NOMO-1 treated with dmso at 0.1 percent for 144 hours (cell line): ENCODE measurements around the gene CLMN.
A peak's percentile ranks its signal among the peaks of the same experiment; 100 is the strongest.

Experiments used
- DNase-seq: peaks from one replicate; lab custom pipeline; 2025; ENCODE audit not compliant: unreplicated experiment; lab: John Stamatoyannopoulos, UW

Gene CLMN

DNA sequence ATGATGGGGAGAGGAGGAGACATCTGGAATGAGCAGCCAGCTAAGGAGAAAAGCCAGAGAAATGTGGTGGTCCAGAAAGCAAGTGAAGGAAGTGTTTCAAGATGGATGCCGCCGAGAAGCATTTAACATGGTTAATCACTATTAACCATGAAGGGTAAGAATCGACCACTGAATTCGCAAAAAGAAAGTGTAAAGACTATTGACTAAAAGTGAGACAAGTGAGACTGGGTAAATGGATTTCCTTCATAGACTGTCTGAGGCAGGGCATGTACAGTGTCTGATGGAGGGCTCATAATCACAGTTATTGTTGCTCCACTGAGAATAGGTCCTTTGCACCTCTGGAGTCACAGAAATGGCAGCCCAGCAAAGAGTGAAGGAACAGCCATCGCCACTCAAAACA, 25.3 kb upstream of the CLMN start:
- no peak for DNase-seq

DNA sequence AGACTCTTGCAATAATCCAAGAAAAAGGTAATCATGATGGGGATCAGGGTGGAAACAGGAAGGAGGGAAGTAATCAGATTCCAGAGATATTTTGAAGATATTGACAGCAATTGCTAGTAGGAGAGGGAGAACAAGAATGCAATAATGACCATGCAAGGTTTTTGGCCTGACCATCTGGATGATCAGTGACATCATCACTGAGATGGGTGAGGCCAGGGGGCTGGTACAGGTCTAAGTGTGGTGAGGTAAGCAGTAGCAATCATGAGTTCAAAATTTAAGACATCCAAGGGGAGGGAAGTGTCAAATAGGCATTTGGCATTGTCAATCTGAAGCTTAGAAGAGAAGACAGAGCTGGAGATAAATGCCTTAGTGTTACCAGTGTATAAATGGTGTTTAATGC, 24.8 kb upstream of the CLMN start:
- no peak for DNase-seq

DNA sequence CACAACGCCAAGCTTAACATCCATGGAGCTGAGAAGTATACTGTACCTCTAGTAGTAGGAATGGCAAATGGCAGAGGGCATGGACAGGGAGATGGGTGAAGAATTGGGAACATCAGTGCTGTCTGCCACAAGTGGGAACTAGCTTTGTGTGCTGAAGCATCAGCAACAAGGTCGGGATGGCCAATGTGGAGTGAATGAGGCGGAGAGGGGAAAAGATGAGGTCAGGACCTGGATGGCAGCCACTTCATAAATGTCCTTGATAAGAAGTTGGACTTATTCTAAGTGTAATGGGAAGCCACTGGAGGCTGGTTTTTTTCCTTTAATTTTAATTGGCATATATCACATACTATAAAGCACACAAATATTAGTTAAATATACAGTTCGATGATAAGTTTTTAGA, 21.9 kb upstream of the CLMN start:
- DNase-seq: no peak

GRCh38 chr14:95341115-95341514, 21.4 kb upstream of the CLMN start:
- no peak for DNase-seq

DNA sequence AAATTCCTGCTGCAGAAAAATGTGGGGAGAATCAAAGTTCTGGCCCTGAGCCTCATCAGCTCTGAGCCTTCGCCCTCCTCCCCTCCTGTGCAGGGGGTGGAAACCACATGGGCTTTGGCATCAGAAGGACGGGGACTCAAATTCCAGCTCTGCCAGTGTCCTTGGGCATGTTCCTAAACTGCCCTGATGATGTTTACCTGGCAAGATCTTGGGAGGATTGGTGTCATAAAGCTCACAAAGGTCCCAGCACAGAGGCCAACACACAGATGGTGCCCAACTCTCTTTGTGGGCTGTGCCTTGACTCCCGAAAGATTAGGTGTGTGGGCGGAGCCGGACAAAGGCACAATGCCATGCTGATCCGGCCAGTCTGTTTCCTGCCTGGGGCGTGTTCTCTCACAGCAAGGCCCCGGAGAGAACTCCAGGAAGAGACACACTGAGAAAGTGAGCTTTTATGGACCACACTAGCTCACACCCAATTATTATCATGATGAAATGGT, 20.5 kb upstream of the CLMN start:
- no peak for DNase-seq

- DNase-seq: no peak
Measured at GRCh38 chr14:95339301-95339865, 19.7 kb upstream of the CLMN start.

DNA sequence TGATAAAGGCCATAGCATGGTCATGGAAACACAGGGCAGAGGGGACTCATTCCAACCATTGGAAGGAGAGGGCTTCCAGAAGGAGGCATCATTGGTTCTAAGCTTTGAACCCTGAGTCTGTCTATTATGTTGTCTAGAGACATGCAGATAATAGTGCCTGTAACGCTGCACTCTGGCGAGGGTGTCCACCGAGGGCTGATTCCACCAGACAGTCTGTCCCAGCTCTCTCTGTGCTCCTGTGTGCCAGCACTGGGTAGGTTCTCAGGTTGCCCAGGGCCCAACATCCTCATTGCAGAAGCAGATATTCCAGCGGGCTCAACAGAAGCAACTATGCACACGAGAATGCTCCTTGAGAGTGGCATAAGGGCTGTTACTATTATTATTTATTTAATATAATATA, 18.7 kb upstream of the CLMN start:
- DNase-seq: no peak

DNA sequence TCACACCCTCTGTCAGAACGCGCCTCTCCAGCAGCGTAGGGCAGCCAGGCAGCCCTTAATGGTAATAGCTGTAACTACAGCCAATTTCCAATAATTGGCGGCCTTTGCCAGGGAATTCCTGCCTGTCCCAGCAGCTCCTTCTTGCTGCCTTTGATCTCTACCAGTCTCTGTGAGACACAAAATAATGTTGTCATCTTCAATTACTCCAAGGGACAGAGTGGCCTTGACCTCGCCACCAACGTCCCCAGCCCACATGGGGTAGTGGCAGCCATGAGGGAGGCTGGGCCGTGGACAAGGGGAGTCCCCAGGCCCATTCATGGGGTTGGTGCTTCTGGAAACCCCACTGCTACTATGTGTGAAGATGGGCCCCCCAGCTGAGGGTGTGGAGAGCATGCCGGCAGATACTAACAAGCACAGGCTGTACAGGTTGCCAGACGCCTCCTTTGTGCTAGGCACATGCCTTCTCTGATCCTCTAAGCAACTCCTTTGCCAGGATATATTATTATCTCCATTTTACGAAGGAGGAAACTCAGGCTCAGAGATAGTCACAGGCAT, 17.4 kb upstream of the CLMN start:
- no peak for DNase-seq

- DNase-seq: no peak
Measured at GRCh38 chr14:95336192-95336760, 16.6 kb upstream of the CLMN start.

GRCh38 chr14:95335071-95335470, 15.4 kb upstream of the CLMN start:
- no peak for DNase-seq

DNA sequence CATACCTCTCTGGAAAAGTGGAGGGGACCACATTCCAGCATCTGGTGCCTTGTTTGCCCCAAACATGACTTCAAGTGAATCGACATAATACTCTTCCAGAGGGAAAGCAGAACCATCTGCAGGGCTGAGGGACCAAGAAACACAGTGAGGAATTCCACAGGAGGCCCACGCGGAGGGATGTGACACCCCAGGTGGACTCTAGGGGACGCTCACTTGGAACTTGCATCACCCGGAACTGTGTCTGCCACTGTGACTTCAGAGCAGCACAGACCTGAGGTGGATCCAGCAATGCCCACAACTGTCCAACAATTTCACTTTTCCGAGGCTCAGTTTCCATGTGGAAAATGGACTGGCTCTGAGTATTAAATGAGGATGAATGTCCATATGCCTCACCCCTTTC, 14.3 kb upstream of the CLMN start:
- no peak for DNase-seq

GRCh38 chr14:95332641-95333040, 12.9 kb upstream of the CLMN start:
- no peak for DNase-seq

GRCh38 chr14:95331708-95332408, 12.2 kb upstream of the CLMN start:
- DNase-seq: no peak

DNA sequence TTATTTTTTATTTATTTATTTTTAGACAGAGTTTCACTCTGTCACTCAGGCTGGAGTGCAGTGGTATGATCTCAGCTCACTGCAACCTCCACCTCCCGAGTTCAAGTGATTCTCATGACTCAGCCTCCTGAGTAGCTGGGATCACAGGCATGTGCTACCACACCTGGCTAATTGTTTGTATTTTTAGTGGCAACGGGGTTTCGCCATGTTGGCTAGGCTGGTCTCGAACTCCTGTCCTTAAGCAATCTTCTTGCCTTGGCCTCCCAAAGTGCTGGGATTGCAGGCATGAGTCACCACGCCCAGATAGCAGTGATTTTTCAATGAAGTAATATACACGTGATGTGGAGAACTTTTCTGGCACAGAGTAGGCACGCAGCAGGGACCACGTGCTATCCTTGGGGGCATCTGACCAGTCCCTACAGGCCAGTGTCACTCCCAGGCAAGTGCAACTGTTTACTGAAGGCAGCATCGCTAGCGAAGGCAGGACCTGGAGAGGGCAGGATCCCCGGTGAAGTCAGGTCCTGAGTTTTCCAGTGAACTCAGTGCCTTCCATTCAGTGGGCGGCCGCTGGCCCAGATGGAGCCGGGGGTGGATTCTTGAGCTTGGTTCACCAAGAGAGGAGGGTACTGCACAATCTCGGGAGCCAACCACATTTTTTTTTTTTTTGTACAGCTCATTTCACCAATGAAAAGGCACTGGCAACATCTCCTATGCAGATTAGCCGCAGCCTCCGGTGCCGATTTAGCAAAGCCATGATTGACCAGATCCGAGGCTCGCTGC, 11.1 kb upstream of the CLMN start:
- DNase-seq: no peak

DNA sequence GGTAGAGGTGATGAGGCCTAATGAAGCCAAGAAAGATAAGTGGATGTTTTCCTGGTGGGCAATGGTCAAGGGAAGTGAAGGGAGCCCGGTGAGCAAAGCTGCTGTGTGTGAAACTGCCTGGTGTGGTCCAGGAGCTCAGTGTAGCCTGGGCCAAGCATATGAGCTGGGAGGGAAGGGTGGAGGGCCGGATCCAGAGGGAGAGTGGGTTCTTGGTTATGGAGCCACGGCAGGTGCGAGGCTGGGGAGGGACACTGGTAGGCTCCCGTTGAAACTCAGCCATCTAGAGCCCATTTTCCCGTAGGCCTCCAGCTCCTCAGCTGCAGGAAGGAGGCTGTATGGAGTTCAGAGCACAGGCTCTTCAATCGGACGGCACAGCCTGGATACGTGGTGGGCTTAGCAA, 10.2 kb upstream of the CLMN start:
- no peak for DNase-seq

DNA sequence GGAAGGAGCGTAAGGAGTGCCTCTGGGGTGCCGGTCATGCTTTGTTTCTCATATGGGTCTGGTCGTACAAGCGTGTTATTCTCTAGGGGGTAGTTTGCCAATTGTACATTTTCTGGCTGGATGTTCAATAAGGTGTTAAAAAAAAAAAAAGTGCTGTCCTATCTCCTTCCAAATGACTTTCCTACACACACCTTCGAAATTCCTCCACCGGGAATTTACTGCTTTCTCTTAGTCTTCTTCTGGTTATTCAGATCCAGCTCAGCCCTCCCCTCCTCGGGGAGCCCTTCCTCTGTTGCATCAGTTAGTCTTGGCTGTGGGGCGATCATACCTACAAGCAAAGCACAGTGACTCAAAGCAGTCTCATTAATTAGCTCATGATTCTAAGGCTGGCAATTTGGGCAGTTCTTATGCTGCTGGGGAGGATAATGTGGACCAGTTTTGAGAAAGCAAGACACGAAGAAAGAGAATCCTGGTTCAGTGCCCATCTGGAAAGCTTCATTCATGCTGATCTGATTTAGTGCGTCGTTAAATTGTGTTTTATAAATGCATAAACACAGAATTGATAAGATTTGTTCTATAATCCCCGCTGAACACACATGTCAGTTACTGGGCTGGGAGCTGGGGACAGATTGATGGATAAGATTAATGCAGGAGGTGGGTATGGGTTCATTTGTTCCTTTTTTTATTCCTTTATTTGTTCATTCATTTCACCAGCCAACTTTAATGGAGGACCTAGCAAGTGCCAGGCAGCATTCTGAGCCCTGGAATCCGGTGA, 9.2 kb upstream of the CLMN start:
- DNase-seq: no peak

- DNase-seq: peak; percentile 51
Measured at GRCh38 chr14:95327558-95328374, 8.1 kb upstream of the CLMN start.

- DNase-seq: peak; percentile 45
Measured at GRCh38 chr14:95326987-95327386, 7.3 kb upstream of the CLMN start.

GRCh38 chr14:95323917-95324316, 4.2 kb upstream of the CLMN start:
- DNase-seq: no peak

GRCh38 chr14:95323361-95323760, 3.7 kb upstream of the CLMN start:
- no peak for DNase-seq
